MM.1S (cell line): ENCODE measurements around the gene RAPGEF4.

Source experiments
- EZH2phosphoT487 ChIP-seq: fragments of 300-600 bp; sonication (generic); IDR thresholded peaks from 2 replicates; pipeline ENCODE4 v1.6.1; 2018; ENCODE audit warnings: antibody characterized with exemption, low read length
- TF ChIP-seq, protein P1 (sequence below): fragments of 300-600 bp; sonication (generic); IDR thresholded peaks from 2 replicates; pipeline ENCODE4 v1.5.1; 2016; ENCODE audit warnings: antibody characterized with exemption, low read length, mixed read lengths

DNA sequence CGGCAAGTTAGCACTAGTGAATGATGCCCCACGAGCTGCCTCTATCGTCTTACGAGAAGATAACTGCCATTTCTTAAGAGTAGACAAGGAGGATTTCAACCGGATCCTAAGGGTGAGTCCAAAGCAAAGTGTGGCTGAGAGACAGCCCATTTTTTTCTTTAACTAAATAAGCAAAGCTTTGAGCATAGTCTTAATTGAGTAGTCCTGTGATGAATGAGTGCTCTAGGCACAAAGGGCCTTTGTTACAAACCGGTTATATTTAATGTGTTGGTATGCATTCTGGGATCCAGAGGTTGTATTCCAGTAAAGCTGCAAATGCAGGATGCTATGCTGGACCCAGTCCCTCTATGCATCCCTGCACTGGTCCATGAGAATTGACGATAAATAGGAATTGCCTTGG lies 253.1 kb downstream of the RAPGEF4 start:
- TF ChIP-seq, protein P1, sequence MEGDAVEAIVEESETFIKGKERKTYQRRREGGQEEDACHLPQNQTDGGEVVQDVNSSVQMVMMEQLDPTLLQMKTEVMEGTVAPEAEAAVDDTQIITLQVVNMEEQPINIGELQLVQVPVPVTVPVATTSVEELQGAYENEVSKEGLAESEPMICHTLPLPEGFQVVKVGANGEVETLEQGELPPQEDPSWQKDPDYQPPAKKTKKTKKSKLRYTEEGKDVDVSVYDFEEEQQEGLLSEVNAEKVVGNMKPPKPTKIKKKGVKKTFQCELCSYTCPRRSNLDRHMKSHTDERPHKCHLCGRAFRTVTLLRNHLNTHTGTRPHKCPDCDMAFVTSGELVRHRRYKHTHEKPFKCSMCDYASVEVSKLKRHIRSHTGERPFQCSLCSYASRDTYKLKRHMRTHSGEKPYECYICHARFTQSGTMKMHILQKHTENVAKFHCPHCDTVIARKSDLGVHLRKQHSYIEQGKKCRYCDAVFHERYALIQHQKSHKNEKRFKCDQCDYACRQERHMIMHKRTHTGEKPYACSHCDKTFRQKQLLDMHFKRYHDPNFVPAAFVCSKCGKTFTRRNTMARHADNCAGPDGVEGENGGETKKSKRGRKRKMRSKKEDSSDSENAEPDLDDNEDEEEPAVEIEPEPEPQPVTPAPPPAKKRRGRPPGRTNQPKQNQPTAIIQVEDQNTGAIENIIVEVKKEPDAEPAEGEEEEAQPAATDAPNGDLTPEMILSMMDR = no peak
- TF ChIP-seq EZH2phosphoT487 = no peak
